Activated CD8-positive, alpha-beta memory T cell treated with anti-CD3 and anti-CD28 coated beads, Interleukin-2, amount 50 U/mL, for 4 hours (primary cell): ENCODE data around the gene MYLK3.

Experiments used
- DNase-seq: peaks from one replicate; pipeline ENCODE4 v3.0.0-alpha.2; 2020

Gene MYLK3

GRCh38 chr16:46757339-46758050 is 9.4 kb upstream of the MYLK3 start:
- no peak for DNase-seq

DNA sequence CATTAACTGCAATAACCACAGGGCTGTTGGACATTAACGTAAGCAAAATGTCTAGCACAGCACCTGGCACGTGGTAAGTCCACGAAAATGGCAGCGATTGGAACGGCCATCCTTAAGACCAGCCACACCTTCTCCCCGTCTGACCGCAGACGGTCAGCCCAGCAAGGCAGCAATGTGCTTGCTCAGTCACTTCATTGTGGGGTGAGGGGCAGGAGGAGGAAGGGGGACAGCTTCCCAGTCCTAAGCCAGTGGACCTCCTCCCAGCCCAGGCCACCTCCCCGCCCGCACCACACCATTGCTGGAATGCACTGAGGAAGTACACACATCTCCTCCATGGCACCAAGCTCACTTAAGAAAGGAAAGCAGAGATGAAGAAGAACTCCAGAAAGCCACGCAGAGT is 8.6 kb upstream of the MYLK3 start:
- no peak for DNase-seq

GRCh38 chr16:46753015-46753414 is 4.9 kb upstream of the MYLK3 start:
- DNase-seq, result no peak

DNA sequence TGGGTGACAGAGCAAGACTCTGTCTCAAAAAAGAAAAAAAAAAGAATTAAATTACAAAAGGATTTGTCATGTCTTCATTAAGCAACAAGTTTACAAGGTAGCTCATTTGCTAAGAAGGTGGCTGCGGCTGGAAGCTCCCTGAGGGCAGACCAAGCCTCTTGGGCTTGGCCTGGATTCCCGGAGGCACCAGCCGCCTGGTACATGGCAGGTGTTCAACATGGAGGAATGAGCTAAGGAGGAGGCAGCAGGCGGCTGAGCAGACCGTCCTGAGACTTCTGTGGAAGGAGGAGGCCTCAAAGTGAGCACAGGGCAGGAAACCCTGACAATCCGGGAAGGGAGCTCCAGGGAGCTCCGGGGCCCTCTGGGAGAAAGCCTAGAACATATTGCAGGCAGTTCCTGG is 3.2 kb upstream of the MYLK3 start:
- no peak for DNase-seq

- no peak for DNase-seq
These were observed 896 bp upstream of the MYLK3 start for GRCh38 chr16:46748775-46749705.

DNA sequence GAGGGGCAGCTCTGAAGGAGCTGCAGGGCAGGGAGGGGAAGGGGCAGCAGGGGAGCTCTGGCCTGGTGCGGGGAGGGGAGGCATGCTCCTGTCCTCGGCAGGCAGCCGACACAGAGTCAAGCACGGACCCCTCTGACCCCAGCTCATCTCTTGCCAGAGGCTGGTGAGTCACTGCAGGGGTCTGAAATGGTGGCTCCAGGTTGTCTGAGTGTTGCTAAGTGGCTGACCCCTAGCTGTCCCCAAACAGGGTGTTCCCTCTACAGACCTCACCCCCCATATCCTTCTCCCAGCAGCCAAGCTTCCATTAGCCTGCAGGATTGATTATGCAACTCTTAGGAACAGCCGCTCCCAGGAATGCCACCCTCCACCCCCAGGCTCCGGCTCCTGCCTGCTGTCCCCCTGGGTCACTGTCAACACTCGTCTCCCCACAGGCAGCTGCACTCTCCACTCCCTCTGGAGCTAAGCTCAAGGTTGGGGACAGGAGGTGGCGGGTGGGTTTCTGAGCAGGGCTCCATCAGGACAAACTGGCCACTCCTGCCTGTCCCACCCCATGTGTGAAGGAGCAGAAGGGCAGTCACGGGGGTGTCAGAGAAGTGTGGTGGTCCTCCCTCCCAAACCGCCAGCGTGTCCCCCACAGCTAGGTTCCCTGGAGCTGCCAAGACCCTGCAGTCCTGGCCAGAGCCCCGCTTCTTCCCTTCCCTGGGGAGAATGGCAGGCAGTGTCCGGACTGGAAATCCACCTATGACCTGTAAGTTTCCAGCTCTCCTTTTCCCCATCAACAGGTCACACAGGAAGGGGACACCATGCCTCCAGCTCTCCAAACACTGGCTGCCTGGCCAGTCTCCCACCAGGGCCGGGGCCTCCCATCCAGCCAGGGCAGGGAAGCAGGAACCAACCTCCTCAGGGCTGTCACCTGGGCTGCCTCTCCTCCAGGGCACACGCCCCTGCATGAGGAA is 1.0 kb downstream of the MYLK3 start:
- DNase-seq, result no peak

DNA sequence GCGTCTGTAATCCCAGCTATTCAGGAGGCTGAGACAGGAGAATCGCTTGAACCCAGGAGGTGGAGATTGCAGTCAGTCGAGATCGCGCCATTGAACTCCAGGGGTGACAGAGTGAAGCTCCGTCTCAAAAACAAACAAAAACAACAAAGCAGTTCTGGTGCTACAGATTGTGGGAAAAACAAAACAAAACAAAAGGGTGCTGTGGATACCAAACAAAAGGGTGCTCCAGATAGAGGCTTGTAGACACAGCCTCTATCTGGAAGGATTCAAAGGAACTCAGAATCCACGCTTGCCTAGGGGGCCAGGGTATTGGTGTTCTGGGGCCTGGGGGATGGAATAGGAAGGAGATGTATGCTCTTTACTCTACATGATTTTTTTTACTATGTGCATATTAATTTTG is 2.5 kb downstream of the MYLK3 start:
- DNase-seq, result no peak

DNA sequence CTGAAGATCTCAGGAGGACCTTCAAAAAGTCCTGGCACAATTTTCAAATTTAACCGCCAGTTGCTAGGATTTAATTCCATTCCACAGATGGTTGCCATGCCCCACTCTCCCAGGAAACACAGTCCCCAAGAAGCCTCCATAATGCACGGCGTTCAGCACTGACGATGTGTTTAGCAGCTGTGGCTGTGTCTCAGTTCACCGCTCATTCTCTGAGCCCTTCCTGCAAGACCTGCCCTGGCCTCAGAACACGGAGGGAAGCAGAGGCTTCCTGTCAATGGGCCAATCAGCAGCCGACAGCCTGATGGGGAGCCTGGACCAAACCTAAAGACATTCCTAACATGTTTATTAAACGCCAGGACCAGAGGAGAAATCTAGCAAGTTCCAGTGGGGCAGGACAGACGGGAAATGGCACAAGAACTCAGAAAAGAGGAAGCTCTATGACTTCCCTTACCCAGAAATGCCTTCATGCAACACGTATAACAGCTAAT is 4.9 kb downstream of the MYLK3 start:
- DNase-seq, result no peak

DNA sequence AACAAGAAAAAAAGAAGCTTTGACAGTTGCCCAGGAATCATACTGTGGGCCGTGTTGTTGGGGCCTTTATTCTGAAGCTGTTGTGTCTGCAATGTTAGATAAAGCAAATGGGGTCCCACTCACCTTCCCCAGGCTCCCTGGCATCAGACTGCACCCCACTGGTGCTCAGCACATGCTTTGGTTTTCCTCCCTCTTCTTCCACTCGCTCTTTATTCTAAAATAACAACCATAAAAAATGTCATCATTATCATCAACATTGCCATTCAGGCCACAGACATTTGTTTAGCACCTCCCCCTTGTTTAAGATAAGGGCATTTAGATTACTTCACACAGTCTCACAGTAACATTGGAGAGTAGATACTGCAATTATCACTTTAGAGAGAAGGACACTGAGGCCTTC is 8.2 kb downstream of the MYLK3 start:
- DNase-seq, result no peak

DNA sequence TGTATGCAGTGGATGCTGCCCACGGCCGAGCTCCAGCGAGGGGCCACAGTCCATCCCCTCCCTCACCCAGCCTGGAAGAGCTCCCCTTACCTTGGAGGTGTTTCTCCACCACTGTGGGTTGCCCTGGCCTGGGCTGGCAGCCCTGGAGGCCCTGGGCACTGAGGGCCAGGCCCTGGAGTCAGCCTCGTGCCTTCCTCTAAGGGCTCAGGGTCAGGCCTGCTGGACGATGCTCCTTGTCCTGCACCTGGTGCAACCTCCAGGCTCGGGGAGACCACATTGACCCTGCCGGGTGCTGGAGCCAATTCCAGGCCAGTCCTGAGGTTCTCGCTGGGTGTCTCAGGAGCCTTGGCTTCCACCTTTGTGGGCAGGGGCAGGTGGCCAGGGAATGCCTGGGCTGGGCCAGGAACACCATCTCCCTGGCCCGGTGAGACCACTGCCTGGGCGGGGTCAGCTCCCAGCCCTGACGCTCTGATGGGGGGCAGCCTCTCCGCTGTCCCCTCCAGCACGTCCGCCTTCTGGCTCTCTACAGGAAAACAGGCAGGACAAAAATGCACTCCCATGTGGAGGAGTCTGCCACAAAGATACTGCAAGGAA is 10.4 kb downstream of the MYLK3 start:
- no peak for DNase-seq

DNA sequence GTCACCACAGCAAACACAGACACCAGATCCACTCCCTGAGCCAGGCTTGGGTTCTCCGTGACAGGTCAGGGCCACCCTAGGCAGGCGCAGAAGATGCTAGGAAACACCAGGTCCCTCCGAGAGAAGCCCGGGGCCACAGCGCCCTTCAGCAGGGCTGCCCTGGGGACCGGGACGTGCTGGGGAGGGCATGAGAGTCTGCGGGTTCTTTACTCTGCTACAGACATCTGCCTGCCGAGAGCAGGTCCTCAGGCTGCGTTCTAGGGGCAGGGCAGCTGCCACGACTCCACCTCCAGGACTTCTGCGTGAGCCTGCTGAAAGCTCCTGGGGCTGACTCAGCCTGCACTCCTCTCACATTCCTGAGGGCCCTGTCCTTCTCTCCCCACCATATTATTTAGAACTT is 11.4 kb downstream of the MYLK3 start:
- no peak for DNase-seq

- no peak for DNase-seq
These were observed 14.8 kb downstream of the MYLK3 start for GRCh38 chr16:46733319-46733830.

DNA sequence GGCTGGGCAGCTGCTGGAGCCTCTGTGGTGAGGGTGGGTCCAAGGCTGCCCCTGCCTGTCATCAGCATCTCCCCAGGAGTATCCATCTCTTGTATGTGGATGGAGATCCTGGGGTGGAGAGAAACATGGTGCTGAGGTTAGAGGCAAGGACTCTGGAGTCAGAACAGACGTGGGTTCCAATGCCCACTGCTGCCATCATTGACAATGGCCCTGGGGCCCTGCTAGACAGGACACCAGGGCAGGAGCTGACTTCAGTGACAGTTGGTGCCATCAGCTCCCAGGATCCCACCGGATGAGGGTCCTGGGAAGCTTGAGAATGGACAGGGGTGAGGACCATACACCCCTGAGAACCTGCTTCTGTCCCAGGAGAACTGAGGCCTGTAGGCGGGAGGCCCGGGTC is 15.6 kb downstream of the MYLK3 start:
- DNase-seq, result no peak

DNA sequence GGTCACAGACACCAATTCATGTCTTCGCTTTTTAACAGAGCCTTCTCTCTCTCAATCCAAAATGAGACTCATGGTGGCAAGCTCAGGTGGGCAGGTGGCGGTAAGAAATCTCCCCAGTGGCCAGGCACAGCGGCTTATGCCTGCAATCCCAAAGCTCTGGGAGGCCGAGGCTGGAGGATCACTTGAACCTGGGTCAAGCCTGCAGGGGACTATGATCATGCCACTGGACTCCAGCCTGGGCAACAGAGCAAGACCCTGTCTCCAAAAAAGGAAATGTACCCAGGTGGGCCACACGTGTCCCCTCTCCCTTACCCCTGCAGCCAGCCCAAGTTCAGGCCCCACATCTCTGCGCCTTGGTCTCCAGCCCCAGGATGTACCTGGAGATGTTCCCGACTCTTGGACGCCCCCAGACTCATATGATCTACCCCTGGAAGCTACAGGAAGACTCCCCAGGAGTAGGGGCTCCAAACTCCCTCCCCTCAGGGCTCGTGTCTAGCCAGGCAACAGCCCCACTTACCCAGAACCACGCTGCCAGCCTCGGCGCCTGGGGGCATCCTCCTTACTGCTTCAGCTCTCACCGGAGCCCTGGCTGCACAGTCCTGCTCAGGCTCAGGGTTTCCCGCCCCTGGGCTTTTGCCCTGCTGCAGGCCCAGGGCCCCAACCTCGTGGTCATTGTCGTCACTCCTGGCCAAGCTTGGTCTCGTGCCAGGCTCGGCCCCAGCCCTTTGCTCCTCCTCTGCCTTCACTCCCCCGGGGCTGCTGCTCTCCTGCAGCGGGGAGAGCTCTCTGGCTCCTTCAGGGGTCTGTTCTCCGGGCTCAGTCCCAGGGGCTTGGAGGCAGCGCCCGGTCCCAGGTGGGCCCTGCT is 16.2 kb downstream of the MYLK3 start:
- no peak for DNase-seq

- no peak for DNase-seq
These were observed 17.1 kb downstream of the MYLK3 start for GRCh38 chr16:46730801-46731690.

DNA sequence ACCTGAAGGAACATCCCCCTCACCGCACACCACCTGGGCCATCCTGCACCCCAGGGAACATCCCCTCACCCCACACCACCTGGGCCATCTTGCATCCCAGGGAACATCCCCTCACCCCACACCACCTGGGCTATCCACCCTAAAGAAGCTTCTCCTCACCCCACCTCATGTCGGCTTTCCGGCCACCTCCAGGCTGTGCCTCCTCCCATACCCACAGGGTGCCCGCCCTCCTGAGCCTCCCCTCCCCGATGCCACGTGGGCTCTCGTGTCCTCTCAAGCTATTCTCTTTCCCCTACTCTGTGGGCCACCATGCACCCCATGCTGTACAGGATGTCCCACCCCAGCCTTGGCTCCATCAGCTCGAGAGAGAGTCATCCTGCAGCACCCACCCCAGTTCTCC is 18.0 kb downstream of the MYLK3 start:
- DNase-seq, result no peak

- DNase-seq, result no peak
These were observed 18.7 kb downstream of the MYLK3 start for GRCh38 chr16:46729326-46729995.

DNA sequence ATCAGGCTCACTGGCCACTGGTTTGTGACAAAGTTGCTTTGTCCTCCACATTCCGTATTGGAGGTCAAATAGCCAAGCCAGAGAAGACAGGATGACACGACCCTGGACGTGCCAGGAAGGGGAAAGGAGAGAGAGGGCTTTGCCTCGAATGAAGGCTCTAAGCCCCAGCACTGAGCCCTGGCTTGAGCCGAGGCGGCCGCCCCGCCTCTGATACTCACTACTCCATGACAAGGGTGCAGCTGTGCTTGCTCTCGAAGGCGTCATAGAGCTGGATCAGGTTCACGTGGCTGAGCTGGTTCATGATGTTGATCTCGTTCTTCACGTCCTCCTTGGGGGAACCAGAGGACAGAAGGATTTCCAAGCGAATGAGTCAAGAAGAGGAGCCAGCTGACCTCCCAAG is 19.3 kb downstream of the MYLK3 start:
- DNase-seq, result no peak

GRCh38 chr16:46727630-46728029 is 20.5 kb downstream of the MYLK3 start:
- DNase-seq, result no peak

- no peak for DNase-seq
These were observed 21.0 kb downstream of the MYLK3 start for GRCh38 chr16:46727184-46727583.
